Gastroesophageal sphincter (tissue), 4 donors: ENCODE data around the gene HMX3. TPM values are rescaled to one million over a fixed set of nuclear protein-coding genes. Genes with fewer than 3 reads are reported as not detected.
"Not testable (repeated sequence)": the region's sequence is repeated elsewhere in the genome, so short reads cannot be mapped to it uniquely, and the experiment has no call there.

Experiments used
- ATAC-seq: fragments of 150-250 bp; one replicate; pipeline ENCODE4 v1.9.1; 2016; ENCODE audit warnings: mild to moderate bottlenecking, moderate library complexity
- H3K27ac ChIP-seq, 4 donors: fragments of 200-600 bp; sonication (generic) in 3 of 4; 1 replicate in 3 of 4; 2 replicates in 1 of 4; pipeline ENCODE4 v1.5.1; 2016 to 2019
- H3K27me3 ChIP-seq: fragments of 200-600 bp; sonication (generic); one replicate; pipeline ENCODE4 v1.5.1; 2019
- H3K36me3 ChIP-seq, 2 donors: fragments of 200-600 bp; sonication (generic); one replicate each; pipeline ENCODE4 v1.5.1; 2019; ENCODE audit warnings: control low read depth in 1 of 2
- H3K4me1 ChIP-seq, 3 donors: fragments of 200-600 bp; sonication (generic); 1 replicate in 2 of 3; 2 replicates in 1 of 3; pipeline ENCODE4 v1.5.1; 2016 to 2019; ENCODE audit warnings: control low read depth in 2 of 3
- H3K4me3 ChIP-seq, 2 donors: fragments of 200-600 bp; sonication (generic); one replicate each; pipeline ENCODE4 v1.5.1; 2019; ENCODE audit warnings: mild to moderate bottlenecking in 1 of 2, moderate library complexity in 1 of 2
- H3K9me3 ChIP-seq, 3 donors: fragments of 200-600 bp; sonication (generic); one replicate each; pipeline ENCODE4 v1.5.1; 2017 to 2019; ENCODE audit warnings: control low read depth in 2 of 3
- CTCF ChIP-seq, 4 experiments: fragments of 200-600 bp in 2 of 4; fragments of 450-650 bp in 2 of 4; sonication (generic) in 1 of 4; IDR thresholded peaks; one replicate each; pipeline ENCODE4 v1.5.1; 2017 to 2019; ENCODE audit warnings: antibody characterized with exemption in 4 of 4, mild to moderate bottlenecking in 2 of 4, moderate library complexity in 2 of 4
- EP300 ChIP-seq: sonication (generic); formaldehyde crosslinking; IDR thresholded peaks from one replicate; pipeline ENCODE4 v1.6.1; 2017; ENCODE audit warnings: antibody characterized with exemption, mild to moderate bottlenecking
- POLR2A ChIP-seq, 2 donors: fragments of 450-650 bp; IDR thresholded peaks; one replicate each; pipeline ENCODE4 v1.6.1; 2017; ENCODE audit warnings: antibody characterized with exemption in 2 of 2, mild to moderate bottlenecking in 2 of 2, moderate library complexity in 1 of 2
- POLR2AphosphoS5 ChIP-seq: sonication (generic); formaldehyde crosslinking; IDR thresholded peaks from one replicate; pipeline ENCODE4 v1.6.1; 2017; ENCODE audit warnings: antibody characterized with exemption
- WGBS, 2 donors: methylation state at CpG; one replicate each; pipeline ENCODE4 v1.1.5; 2018; ENCODE audit warnings: low coverage in 1 of 2; 5-methylcytosine and 5-hydroxymethylcytosine counted together
- total RNA-seq, 4 donors: library from RNA; depleted of rRNA; stranded (reverse); fragments of >200 nt; gene quantifications; one replicate each; pipeline ENCODE4 v1.1.0, GENCODE V29; 2016

HMX3 gene
- total RNA-seq, 4 donors from 2014 or later, result 1.1 TPM; not detected in 3

- ATAC-seq, result no peak
- no peaks in the 10 kb centered on the region for H3K9me3 ChIP-seq
- TF ChIP-seq POLR2AphosphoS5 (no peak), POLR2A (IDR thresholded peaks at IDR 0.05) (no peak), CTCF (IDR thresholded peaks at IDR 0.05) (no peak), EP300 (no peak)
- H3K4me1 ChIP-seq, result peaks cover 0 to 45% (median 7%) of the 10 kb centered on the region in 3 donors
- peaks cover 8 to 71% of the 10 kb centered on the region in 2 donors for H3K36me3 ChIP-seq
- 75 to 95% methylated on average over 1 of the region's 1 CpG for WGBS, 2 donors
- no peak overlapping the region for H3K27ac ChIP-seq
- H3K4me3 ChIP-seq, result no peak overlapping the region
- no peaks in the 10 kb centered on the region for H3K27me3 ChIP-seq
Observed at GRCh38 chr10:123158682-123159081, 22.9 kb downstream of the HMX3 start.

GRCh38 chr10:123160311-123160980 lies 24.7 kb downstream of the HMX3 start:
- WGBS, 2 donors, result 82 to 86% methylated on average over 9 to 11 of the region's 11 CpGs

GRCh38 chr10:123164319-123164718 lies 28.5 kb downstream of the HMX3 start:
- TF ChIP-seq POLR2A (IDR thresholded peaks at IDR 0.05) (no peak), EP300 (no peak)
- H3K27me3 ChIP-seq, result no peaks in the 10 kb centered on the region
- peaks cover 8 to 96% of the 10 kb centered on the region in 2 donors for H3K36me3 ChIP-seq
- no peaks in the 10 kb centered on the region for H3K4me1 ChIP-seq
- no peak for ATAC-seq
- H3K27ac ChIP-seq, result no peak overlapping the region
- H3K9me3 ChIP-seq, result no peaks in the 10 kb centered on the region
- H3K4me3 ChIP-seq, result no peak overlapping the region
- WGBS, 2 donors, result 91 to 92% methylated on average over 2 of the region's 2 CpGs

More at GRCh38 chr10:123160311-123160980, 24.7 kb downstream of the HMX3 start:
- H3K4me1 ChIP-seq, result peaks cover 0 to 36% (median 4%) of the 10 kb centered on the region in 3 donors
- H3K36me3 ChIP-seq, result peaks cover 8 to 88% of the 10 kb centered on the region in 2 donors
- H3K4me3 ChIP-seq, result no peak overlapping the region
- no peaks in the 10 kb centered on the region for H3K9me3 ChIP-seq
- no peak for TF ChIP-seq EP300
- H3K27ac ChIP-seq, result no peak overlapping the region
- H3K27me3 ChIP-seq, result no peaks in the 10 kb centered on the region
- no peak for ATAC-seq

GRCh38 chr10:123165445-123166072 lies 29.8 kb downstream of the HMX3 start:
- H3K4me3 ChIP-seq, result no peak overlapping the region
- peaks cover 8 to 88% of the 10 kb centered on the region in 2 donors for H3K36me3 ChIP-seq
- 54 to 78% methylated on average over 2 of the region's 4 CpGs for WGBS, 2 donors
- no peak for ATAC-seq
- H3K9me3 ChIP-seq, result no peaks in the 10 kb centered on the region
- H3K4me1 ChIP-seq, result no peaks in the 10 kb centered on the region
- no peaks in the 10 kb centered on the region for H3K27me3 ChIP-seq
- no peak overlapping the region for H3K27ac ChIP-seq
- TF ChIP-seq CTCF (IDR thresholded peaks at IDR 0.05) (no peak), POLR2A (IDR thresholded peaks at IDR 0.05) (no peak), EP300 (no peak), POLR2AphosphoS5 (no peak)

- H3K27me3 ChIP-seq, result no peaks in the 10 kb centered on the region
- H3K9me3 ChIP-seq, result no peaks in the 10 kb centered on the region
- H3K27ac ChIP-seq, result no peak overlapping the region
- WGBS, 2 donors, result 92 to 100% methylated on average over 2 of the region's 2 CpGs
- no peak overlapping the region for H3K4me3 ChIP-seq
- no peaks in the 10 kb centered on the region for H3K4me1 ChIP-seq
- TF ChIP-seq CTCF (IDR thresholded peaks at IDR 0.05) (no peak), POLR2A (IDR thresholded peaks at IDR 0.05) (no peak), POLR2AphosphoS5 (no peak), EP300 (no peak)
- no peak for ATAC-seq
- peaks cover 8 to 79% of the 10 kb centered on the region in 2 donors for H3K36me3 ChIP-seq
Observed at GRCh38 chr10:123166618-123167017, 30.8 kb downstream of the HMX3 start.

GRCh38 chr10:123170961-123171360 lies 35.2 kb downstream of the HMX3 start:
- peaks cover 0 to 48% of the 10 kb centered on the region in 2 donors for H3K36me3 ChIP-seq

GRCh38 chr10:123171616-123172015 lies 35.8 kb downstream of the HMX3 start:
- not testable (repeated sequence) for H3K4me3 ChIP-seq, ATAC-seq, H3K27ac ChIP-seq, H3K4me1 ChIP-seq, H3K27me3 ChIP-seq, H3K9me3 ChIP-seq
- WGBS, 2 donors, result 88 to 96% methylated on average over 4 to 9 of the region's 10 CpGs
- peaks cover 0 to 46% of the 10 kb centered on the region in 2 donors for H3K36me3 ChIP-seq

More at GRCh38 chr10:123170961-123171360, 35.2 kb downstream of the HMX3 start:
- WGBS, 2 donors, result 98 to 100% methylated on average over 2 to 4 of the region's 4 CpGs
- H3K4me3 ChIP-seq, result no peak overlapping the region
- no peaks in the 10 kb centered on the region for H3K4me1 ChIP-seq
- H3K27ac ChIP-seq, result no peak overlapping the region
- TF ChIP-seq CTCF (IDR thresholded peaks at IDR 0.05) (no peak), POLR2AphosphoS5 (no peak), EP300 (no peak), POLR2A (IDR thresholded peaks at IDR 0.05) (no peak)
- H3K9me3 ChIP-seq, result no peaks in the 10 kb centered on the region
- no peaks in the 10 kb centered on the region for H3K27me3 ChIP-seq
- no peak for ATAC-seq
